H1 (cell line): ENCODE measurements around the gene CHD9. TPM values are rescaled to one million over a fixed set of nuclear protein-coding genes. Genes with fewer than 3 reads are reported as not detected.

Experiments used
- CTCF ChIA-PET: fragments of 300-600 bp; sonication (Branson Sonifier 250); formaldehyde crosslinking; loops from one replicate; lab custom pipeline; 2021; ENCODE audit not compliant: partially characterized antibody; lab: Charles Lee
- POLR2A ChIA-PET: fragments of 300-600 bp; sonication (Branson Sonifier 250); formaldehyde crosslinking; loops from one replicate; lab custom pipeline; 2021; ENCODE audit warnings: inconsistent platforms; ENCODE audit not compliant: partially characterized antibody; lab: Charles Lee
- DNase-seq, 2 experiments: peaks; one replicate each; pipeline versions ENCODE4 v3.0.0 to v3.0.0-alpha.2; 2010 to 2022; ENCODE audit warnings: low spot score in 2 of 2, low read depth in 1 of 2, mixed read lengths in 1 of 2
- FAIRE-seq: peaks from 2 replicates; lab custom pipeline; 2011; peaks lifted over from hg19 to GRCh38; lab: Jason Lieb, UNC
- H2AFZ ChIP-seq: 2 replicates; pipeline ENCODE4 v1.8.1; 2012; ENCODE audit warnings: low read length, inconsistent platforms
- H2AK5ac ChIP-seq: 2 replicates; pipeline ENCODE4 v1.6.1; 2013; ENCODE audit warnings: low read depth, low read length
- H2BK120ac ChIP-seq: replicated peaks from 2 replicates; pipeline ENCODE3; 2013; ENCODE audit warnings: low read depth, low read length, inconsistent platforms
- H2BK12ac ChIP-seq: 2 replicates; pipeline ENCODE4 v1.6.1; 2013; ENCODE audit warnings: low read depth, low read length
- H2BK15ac ChIP-seq: 2 replicates; pipeline ENCODE4 v1.6.1; 2013; ENCODE audit warnings: low read length
- H2BK20ac ChIP-seq: 2 replicates; pipeline ENCODE4 v1.6.1; 2013; ENCODE audit warnings: low read length
- H2BK5ac ChIP-seq: 2 replicates; pipeline ENCODE4 v1.6.1; 2013; ENCODE audit warnings: low read depth, low read length
- H3K14ac ChIP-seq: 2 replicates; pipeline ENCODE4 v1.6.1; 2013; ENCODE audit warnings: inconsistent platforms; ENCODE audit not compliant: insufficient read length
- H3K18ac ChIP-seq: 2 replicates; pipeline ENCODE4 v1.6.1; 2013; ENCODE audit warnings: low read length; ENCODE audit errors: extremely low read depth
- H3K23ac ChIP-seq: 2 replicates; pipeline ENCODE4 v1.6.1; 2013; ENCODE audit warnings: inconsistent platforms; ENCODE audit not compliant: insufficient read length
- H3K23me2 ChIP-seq: 2 replicates; pipeline ENCODE4 v1.6.1; 2013; ENCODE audit warnings: low read depth, low read length
- H3K27ac ChIP-seq: 2 replicates; pipeline ENCODE4 v1.6.1; 2011; ENCODE audit warnings: low read depth, low read length, inconsistent platforms
- H3K27me3 ChIP-seq, 4 experiments: replicated peaks in 1 of 4; 1 replicate in 1 of 4; 2 replicates in 3 of 4; pipeline versions ENCODE4 v1.6.1 to v1.8.1; 2011 to 2013; ENCODE audit warnings: low read length in 3 of 4, mild to moderate bottlenecking in 3 of 4, inconsistent platforms in 2 of 4, mixed read lengths in 2 of 4, moderate library complexity in 1 of 4; ENCODE audit not compliant: control insufficient read depth in 3 of 4, insufficient read depth in 3 of 4; ENCODE audit errors: extremely low read depth in 1 of 4
- H3K36me3 ChIP-seq, 4 experiments: 2 replicates each; pipeline versions ENCODE4 v1.6.1 to v1.8.1; 2011 to 2013; ENCODE audit warnings: mild to moderate bottlenecking in 4 of 4, low read length in 3 of 4, moderate library complexity in 2 of 4, control low read depth in 1 of 4, inconsistent platforms in 1 of 4; ENCODE audit not compliant: insufficient read depth in 4 of 4, control insufficient read depth in 2 of 4
- H3K4ac ChIP-seq: replicated peaks from 2 replicates; pipeline ENCODE3; 2013; ENCODE audit warnings: low read length, low read depth, mixed read lengths, inconsistent platforms; ENCODE audit not compliant: insufficient read length
- H3K4me1 ChIP-seq, 4 experiments: replicated peaks in 1 of 4; 1 replicate in 1 of 4; 2 replicates in 3 of 4; pipeline versions ENCODE4 v1.6.1 to v1.8.1; 2011 to 2013; ENCODE audit warnings: low read length in 3 of 4, inconsistent platforms in 2 of 4, mixed read lengths in 1 of 4; ENCODE audit not compliant: insufficient read depth in 4 of 4, control insufficient read depth in 3 of 4
- H3K4me2 ChIP-seq, 2 experiments: 2 replicates each; pipeline versions ENCODE4 v1.6.1 to v1.8.1; 2011 to 2013; ENCODE audit warnings: low read depth in 2 of 2, low read length in 2 of 2, control low read depth in 1 of 2, inconsistent platforms in 1 of 2, mild to moderate bottlenecking in 1 of 2; ENCODE audit not compliant: insufficient read depth in 1 of 2
- H3K4me3 ChIP-seq, 4 experiments: fragments of 200-600, 300-600 bp in 1 of 4; sonication (generic), shearing (Covaris generic), sonication (Bioruptor Twin) in 1 of 4; 2 replicates each; pipeline versions ENCODE4 v1.5.1 to v1.8.1; 2011 to 2016; ENCODE audit warnings: low read length in 4 of 4, low read depth in 3 of 4, control low read depth in 2 of 4, inconsistent platforms in 2 of 4, mild to moderate bottlenecking in 2 of 4, mixed read lengths in 1 of 4, moderate library complexity in 1 of 4; ENCODE audit not compliant: insufficient read depth in 2 of 4; ENCODE audit errors: extremely low read depth in 1 of 4
- H3K56ac ChIP-seq: replicated peaks from 2 replicates; pipeline ENCODE3; 2013; ENCODE audit warnings: low read depth, mild to moderate bottlenecking, mixed read lengths, low read length, inconsistent platforms; ENCODE audit not compliant: insufficient read length
- H3K79me1 ChIP-seq: 2 replicates; pipeline ENCODE4 v1.6.1; 2013; ENCODE audit warnings: low read depth, low read length, control low read depth
- H3K79me2 ChIP-seq, 2 experiments: 2 replicates each; pipeline versions ENCODE4 v1.6.1 to v1.8.1; 2012 to 2013; ENCODE audit warnings: low read length in 2 of 2, mild to moderate bottlenecking in 2 of 2, inconsistent platforms in 1 of 2; ENCODE audit not compliant: insufficient read depth in 2 of 2, control insufficient read depth in 1 of 2
- H3K9ac ChIP-seq, 4 experiments: replicated peaks in 1 of 4; 1 replicate in 1 of 4; 2 replicates in 3 of 4; pipeline versions ENCODE4 v1.6.1 to v1.8.1; 2011 to 2013; ENCODE audit warnings: low read depth in 3 of 4, low read length in 3 of 4, control low read depth in 2 of 4, mild to moderate bottlenecking in 2 of 4, moderate library complexity in 2 of 4, inconsistent platforms in 1 of 4; ENCODE audit errors: extremely low read depth in 1 of 4
- H3K9me3 ChIP-seq, 2 experiments: 2 replicates each; pipeline versions ENCODE4 v1.6.1 to v1.8.1; 2012 to 2013; ENCODE audit warnings: mild to moderate bottlenecking in 2 of 2, moderate library complexity in 2 of 2, control low read depth in 1 of 2, inconsistent platforms in 1 of 2, low read depth in 1 of 2, low read length in 1 of 2, mixed read lengths in 1 of 2; ENCODE audit not compliant: insufficient read depth in 2 of 2
- H4K20me1 ChIP-seq, 2 experiments: replicated peaks in 1 of 2; 2 replicates each; pipeline versions ENCODE3 to v1.8.1; 2011 to 2013; ENCODE audit warnings: inconsistent platforms in 2 of 2, low read length in 2 of 2, mild to moderate bottlenecking in 1 of 2; ENCODE audit not compliant: insufficient read depth in 2 of 2, control insufficient read depth in 1 of 2
- H4K5ac ChIP-seq: 2 replicates; pipeline ENCODE4 v1.6.1; 2013; ENCODE audit warnings: low read length, low read depth, mixed read lengths, inconsistent platforms; ENCODE audit not compliant: insufficient read length
- H4K8ac ChIP-seq: 2 replicates; pipeline ENCODE4 v1.8.0; 2013; ENCODE audit warnings: mild to moderate bottlenecking, moderate library complexity, low read length, inconsistent platforms; ENCODE audit not compliant: insufficient read depth; ENCODE audit errors: extremely low read depth
- H4K91ac ChIP-seq: replicated peaks from 2 replicates; pipeline ENCODE3; 2013; ENCODE audit warnings: low read length, mixed read lengths, inconsistent platforms; ENCODE audit not compliant: insufficient read length
- SIX5 ChIP-seq: IDR thresholded peaks from 2 replicates; pipeline ENCODE4 v1.6.1; 2011; ENCODE audit warnings: mild to moderate bottlenecking, low read depth, low read length
- polyA plus RNA-seq, 7 experiments: library from polyadenylated mRNA; depleted of rRNA in 3 of 7; stranded (reverse) in 5 of 7; unstranded in 2 of 7; fragments of >200 nt in 5 of 7; fragments of 200-250 nt in 2 of 7; gene quantifications; 1 replicate in 5 of 7; 2 replicates in 1 of 7; 4 replicates in 1 of 7; pipeline versions ENCODE4 v1.2.1 to v1.2.3, GENCODE V29; 2011 to 2013; ENCODE audit warnings: missing spikeins in 2 of 7, mixed read lengths in 2 of 7
- total RNA-seq: library from RNA; stranded (reverse); fragmentation: NEBNext Ultra II Directional; extraction: Animal tissue kit (Norgen Biotek cat#: 25700); gene quantifications from 2 replicates; pipeline ENCODE4 v1.2.1, GENCODE V29; 2021

Gene CHD9
- total and polyA plus RNA-seq, 2 of the 8 experiments (the other 6 are each of a cell fraction or from before 2014, with no cell fraction given), result 9.9 to 32.4 TPM

- H3K79me2 ChIP-seq, result no peaks in the 10 kb centered on the region
- no peak overlapping the region for H3K56ac ChIP-seq
- H4K5ac ChIP-seq, result no peak overlapping the region
- no peak overlapping the region for H2BK5ac ChIP-seq
- H4K8ac ChIP-seq, result no peak overlapping the region
- DNase-seq (no peak), FAIRE-seq (no peak)
- no peaks in the 10 kb centered on the region for H3K79me1 ChIP-seq
- H2BK120ac ChIP-seq, result no peak overlapping the region
- H4K20me1 ChIP-seq, result no peaks in the 10 kb centered on the region
- H2BK15ac ChIP-seq, result no peak overlapping the region
- H3K36me3 ChIP-seq, result no peaks in the 10 kb centered on the region; a peak in 1 of 8 replicates
- no peak overlapping the region for H3K18ac ChIP-seq
- H3K4me3 ChIP-seq, result no peak overlapping the region
- no peak overlapping the region for H3K14ac ChIP-seq
- no peaks in the 10 kb centered on the region for H3K23me2 ChIP-seq
- no peak overlapping the region for H2AK5ac ChIP-seq
- H3K4ac ChIP-seq, result no peak overlapping the region
- no peak overlapping the region for H4K91ac ChIP-seq
- H3K27ac ChIP-seq, result no peak overlapping the region
- POLR2A ChIA-PET, result interaction anchor here (1.5 kb wide), 1 partner anchor 36 kb away, joined by 3 read pairs; no protein-coding TSS in a partner anchor
- no peaks in the 10 kb centered on the region for H3K4me1 ChIP-seq
- H2BK12ac ChIP-seq, result no peak overlapping the region
- CTCF ChIA-PET, result no interaction called here
- no peak overlapping the region for H3K4me2 ChIP-seq
- no peak overlapping the region for H2AFZ ChIP-seq
- H3K27me3 ChIP-seq, result no peaks in the 10 kb centered on the region
- H3K9ac ChIP-seq, result no peak overlapping the region
- no peak overlapping the region for H3K23ac ChIP-seq
- no peak for TF ChIP-seq SIX5
- no peaks in the 10 kb centered on the region for H3K9me3 ChIP-seq
- no peak overlapping the region for H2BK20ac ChIP-seq
Measured at GRCh38 chr16:53176434-53176833, 121.6 kb downstream of the CHD9 start.
